IMR-90 (cell line): ENCODE results near the gene TBCD.

ENCODE experiments used
- BHLHE40 ChIP-seq: fragments of 150-350 bp; IDR thresholded peaks from 2 replicates; pipeline ENCODE4 v1.6.1; 2016; ENCODE audit warnings: mild to moderate bottlenecking, low read depth, low read length
- CEBPB ChIP-seq: IDR thresholded peaks from 2 replicates; pipeline ENCODE4 v1.6.1; 2012; ENCODE audit warnings: low read depth, low read length, improper control_type of control experiment
- CHD1 ChIP-seq: IDR thresholded peaks from 2 replicates; pipeline ENCODE4 v1.6.1; 2012; ENCODE audit warnings: low read depth, low read length, improper control_type of control experiment
- FOS ChIP-seq: fragments of 150-350 bp; IDR thresholded peaks from 2 replicates; pipeline ENCODE4 v1.6.1; 2016; ENCODE audit warnings: low read depth, low read length
- MAZ ChIP-seq: IDR thresholded peaks from 2 replicates; pipeline ENCODE4 v1.6.1; 2012; ENCODE audit warnings: low read depth, mild to moderate bottlenecking, low read length, improper control_type of control experiment, moderate library complexity, borderline replicate concordance
- MXI1 ChIP-seq: IDR thresholded peaks from 2 replicates; pipeline ENCODE4 v1.6.1; 2012; ENCODE audit warnings: low read depth, mild to moderate bottlenecking, low read length, moderate library complexity, borderline replicate concordance
- NFE2L2 ChIP-seq: fragments of 150-350 bp; IDR thresholded peaks from 2 replicates; pipeline ENCODE4 v1.6.1; 2016; ENCODE audit warnings: low read depth, mild to moderate bottlenecking, low read length
- POLR2A ChIP-seq: IDR thresholded peaks from 2 replicates; pipeline ENCODE4 v1.6.1; 2012; ENCODE audit warnings: mild to moderate bottlenecking, low read depth, low read length
- RAD21 ChIP-seq: IDR thresholded peaks from 2 replicates; pipeline ENCODE4 v1.6.1; 2012; ENCODE audit warnings: low read length, improper control_type of control experiment
- RCOR1 ChIP-seq: IDR thresholded peaks from 2 replicates; pipeline ENCODE4 v1.6.1; 2012; ENCODE audit warnings: mild to moderate bottlenecking, low read length, improper control_type of control experiment; ENCODE audit not compliant: insufficient replicate concordance
- RFX5 ChIP-seq: IDR thresholded peaks from 2 replicates; pipeline ENCODE4 v1.8.0; 2012; ENCODE audit warnings: low read depth, mild to moderate bottlenecking, low read length, moderate library complexity
- SMC3 ChIP-seq: fragments of 150-350 bp; IDR thresholded peaks from 2 replicates; pipeline ENCODE4 v1.6.1; 2016; ENCODE audit warnings: low read depth, mild to moderate bottlenecking, antibody characterized with exemption, low read length, moderate library complexity
- TF ChIP-seq, protein P1 (sequence below): conservative IDR thresholded peaks from 2 replicates; pipeline ENCODE4 v1.5.1; 2012; ENCODE audit warnings: mild to moderate bottlenecking, low read depth, low read length, improper control_type of control experiment
- TF ChIP-seq, protein P2 (sequence below): fragments of 150-350 bp; IDR thresholded peaks from 2 replicates; pipeline ENCODE4 v1.6.1; 2016; ENCODE audit warnings: low read depth, mild to moderate bottlenecking, low read length, moderate library complexity, borderline replicate concordance

DNA sequence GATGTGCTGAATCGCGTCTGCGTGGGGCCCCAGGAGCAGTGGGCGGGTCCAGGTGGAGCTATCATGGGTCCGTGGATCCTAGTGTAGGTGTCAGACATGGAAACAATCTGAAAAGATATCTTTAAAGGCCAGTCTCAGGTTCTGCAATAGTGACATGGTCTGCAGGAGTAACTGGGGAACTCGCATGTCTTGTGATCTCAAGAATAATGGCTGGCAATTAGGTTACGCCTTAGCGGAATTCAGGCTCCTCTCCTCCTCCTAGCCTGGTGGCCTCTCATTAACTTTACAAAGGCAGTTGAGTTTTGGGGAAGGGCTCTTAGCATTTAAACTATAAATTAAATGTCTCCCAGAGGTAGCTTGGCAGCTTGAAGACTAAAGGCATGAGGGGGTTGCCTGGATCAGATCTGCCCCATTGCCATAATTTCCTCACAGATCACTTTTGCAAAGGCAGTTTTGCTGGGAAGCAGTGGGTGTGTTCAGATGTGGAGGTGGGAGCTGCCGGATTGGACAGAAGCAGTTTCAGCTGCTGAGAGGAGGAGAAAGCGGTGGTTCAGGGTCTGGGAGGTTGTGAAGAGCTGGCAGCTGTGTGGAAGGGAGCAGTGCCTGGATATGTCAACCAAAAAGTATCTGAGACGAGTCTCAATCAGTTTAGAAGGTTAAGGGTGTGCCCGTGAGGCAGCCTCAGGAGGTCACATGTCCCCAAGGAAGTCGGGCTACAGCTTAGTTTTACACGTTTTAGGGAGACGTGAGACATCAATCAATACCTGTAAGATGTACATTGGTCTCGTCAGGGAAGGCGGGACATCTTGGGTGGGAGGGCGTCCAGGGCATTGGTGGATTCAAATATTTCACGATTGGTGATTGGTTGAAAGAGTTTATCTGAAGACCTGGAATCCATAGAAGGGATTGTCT is 2.7 kb downstream of the TBCD start:
- TF ChIP-seq, protein P1, sequence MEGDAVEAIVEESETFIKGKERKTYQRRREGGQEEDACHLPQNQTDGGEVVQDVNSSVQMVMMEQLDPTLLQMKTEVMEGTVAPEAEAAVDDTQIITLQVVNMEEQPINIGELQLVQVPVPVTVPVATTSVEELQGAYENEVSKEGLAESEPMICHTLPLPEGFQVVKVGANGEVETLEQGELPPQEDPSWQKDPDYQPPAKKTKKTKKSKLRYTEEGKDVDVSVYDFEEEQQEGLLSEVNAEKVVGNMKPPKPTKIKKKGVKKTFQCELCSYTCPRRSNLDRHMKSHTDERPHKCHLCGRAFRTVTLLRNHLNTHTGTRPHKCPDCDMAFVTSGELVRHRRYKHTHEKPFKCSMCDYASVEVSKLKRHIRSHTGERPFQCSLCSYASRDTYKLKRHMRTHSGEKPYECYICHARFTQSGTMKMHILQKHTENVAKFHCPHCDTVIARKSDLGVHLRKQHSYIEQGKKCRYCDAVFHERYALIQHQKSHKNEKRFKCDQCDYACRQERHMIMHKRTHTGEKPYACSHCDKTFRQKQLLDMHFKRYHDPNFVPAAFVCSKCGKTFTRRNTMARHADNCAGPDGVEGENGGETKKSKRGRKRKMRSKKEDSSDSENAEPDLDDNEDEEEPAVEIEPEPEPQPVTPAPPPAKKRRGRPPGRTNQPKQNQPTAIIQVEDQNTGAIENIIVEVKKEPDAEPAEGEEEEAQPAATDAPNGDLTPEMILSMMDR: no peak
- no peak for TF ChIP-seq RAD21
- TF ChIP-seq POLR2A: no peak
- no peak for TF ChIP-seq CHD1
- no peak for TF ChIP-seq SMC3
- TF ChIP-seq, protein P2, sequence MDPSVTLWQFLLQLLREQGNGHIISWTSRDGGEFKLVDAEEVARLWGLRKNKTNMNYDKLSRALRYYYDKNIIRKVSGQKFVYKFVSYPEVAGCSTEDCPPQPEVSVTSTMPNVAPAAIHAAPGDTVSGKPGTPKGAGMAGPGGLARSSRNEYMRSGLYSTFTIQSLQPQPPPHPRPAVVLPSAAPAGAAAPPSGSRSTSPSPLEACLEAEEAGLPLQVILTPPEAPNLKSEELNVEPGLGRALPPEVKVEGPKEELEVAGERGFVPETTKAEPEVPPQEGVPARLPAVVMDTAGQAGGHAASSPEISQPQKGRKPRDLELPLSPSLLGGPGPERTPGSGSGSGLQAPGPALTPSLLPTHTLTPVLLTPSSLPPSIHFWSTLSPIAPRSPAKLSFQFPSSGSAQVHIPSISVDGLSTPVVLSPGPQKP: no peak
- TF ChIP-seq MXI1: no peak
- TF ChIP-seq CEBPB: no peak
- no peak for TF ChIP-seq RFX5
- TF ChIP-seq RCOR1: no peak
- no peak for TF ChIP-seq BHLHE40
- no peak for TF ChIP-seq MAZ
- no peak for TF ChIP-seq FOS
- no peak for TF ChIP-seq NFE2L2
